GM12873 (cell line): ENCODE data around the gene DDR1.

Experiments used
- CTCF ChIP-seq: IDR thresholded peaks from 2 replicates; pipeline ENCODE4 v1.5.1; 2012; ENCODE audit warnings: low read depth, mild to moderate bottlenecking, moderate library complexity, low read length, control low read depth; ENCODE audit not compliant: insufficient read depth; ENCODE audit errors: missing control alignments

Gene DDR1

GRCh38 chr6:30857112-30857511 is 27.2 kb upstream of the DDR1 start:
- TF ChIP-seq CTCF, result no peak

- TF ChIP-seq CTCF, result no peak
Measured at GRCh38 chr6:30857549-30857948, 26.8 kb upstream of the DDR1 start.

GRCh38 chr6:30861257-30862048 is 22.9 kb upstream of the DDR1 start:
- TF ChIP-seq CTCF, result no peak

- TF ChIP-seq CTCF, result no peak
Measured at GRCh38 chr6:30862156-30862875, 22.0 kb upstream of the DDR1 start.

- TF ChIP-seq CTCF, result no peak
Measured at GRCh38 chr6:30864325-30864724, 20.0 kb upstream of the DDR1 start.

- no peak for TF ChIP-seq CTCF
Measured at GRCh38 chr6:30870546-30870945, 13.8 kb upstream of the DDR1 start.

GRCh38 chr6:30871592-30872183 is 12.6 kb upstream of the DDR1 start:
- TF ChIP-seq CTCF, result no peak
